GM19193 (cell line): ENCODE data around the gene KBTBD4.
A peak's percentile ranks its signal among the peaks of the same experiment; 100 is the strongest.

Source experiments
- POLR2A ChIP-seq: IDR thresholded peaks from 4 replicates; pipeline ENCODE4 v1.6.1; 2011; ENCODE audit not compliant: insufficient read depth, insufficient read length; ENCODE audit errors: extremely low read depth

Gene KBTBD4

DNA sequence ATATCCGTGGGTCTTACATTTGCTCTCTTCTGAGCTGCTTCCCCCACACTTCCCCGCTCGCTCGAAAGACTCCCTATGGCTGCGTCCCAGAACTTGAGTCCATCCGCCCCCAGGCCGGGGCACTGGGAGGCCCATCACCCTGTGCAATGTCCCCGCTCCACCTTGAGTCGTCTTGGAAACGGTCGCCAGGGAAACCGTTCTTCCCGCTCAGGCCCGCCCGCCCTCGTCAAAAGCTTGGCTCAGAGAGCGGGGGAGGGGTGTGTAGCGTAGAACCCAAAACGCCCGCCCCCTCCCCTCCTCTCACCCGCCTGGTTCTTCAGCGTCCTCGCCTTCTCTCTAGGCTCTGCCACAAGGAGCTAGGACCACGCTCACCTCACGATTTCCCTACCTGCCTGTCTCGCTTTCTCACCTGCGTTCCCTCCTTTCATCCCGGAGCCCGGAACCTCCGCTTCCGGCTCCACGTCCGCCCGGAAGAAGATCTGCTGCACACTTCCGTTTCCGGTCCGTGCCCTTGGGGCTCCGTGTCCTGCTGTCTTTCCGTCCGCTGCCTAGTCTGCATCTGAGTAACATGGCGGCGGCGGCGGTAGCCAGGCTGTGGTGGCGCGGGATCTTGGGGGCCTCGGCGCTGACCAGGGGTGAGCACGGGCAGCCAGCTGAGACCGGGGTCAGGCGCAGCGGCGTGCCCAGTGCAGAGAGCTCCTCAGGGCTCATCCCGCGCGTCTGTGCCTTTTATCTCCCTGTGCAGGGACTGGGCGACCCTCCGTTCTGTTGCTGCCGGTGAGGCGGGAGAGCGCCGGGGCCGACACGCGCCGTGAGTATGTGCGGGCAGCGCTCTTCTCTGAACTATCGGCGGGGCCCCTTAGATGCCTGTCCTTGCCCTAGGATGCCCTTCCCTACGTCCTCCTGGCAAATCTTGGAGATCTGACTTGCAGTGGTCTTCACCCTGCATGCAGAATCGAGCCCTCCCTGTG, at the start of gene KBTBD4, which contains the start of gene NDUFS3:
Gene KBTBD4, minus strand, starts transcription at position 447 of the 971 bp plus-strand sequence. Its CDS starts 19 bp downstream, at position 428.
Gene NDUFS3, plus strand, starts transcription at position 551 of the 971 bp plus-strand sequence. Its CDS starts 18 bp downstream, at position 569.
- peak; percentile 87 for TF ChIP-seq POLR2A

DNA sequence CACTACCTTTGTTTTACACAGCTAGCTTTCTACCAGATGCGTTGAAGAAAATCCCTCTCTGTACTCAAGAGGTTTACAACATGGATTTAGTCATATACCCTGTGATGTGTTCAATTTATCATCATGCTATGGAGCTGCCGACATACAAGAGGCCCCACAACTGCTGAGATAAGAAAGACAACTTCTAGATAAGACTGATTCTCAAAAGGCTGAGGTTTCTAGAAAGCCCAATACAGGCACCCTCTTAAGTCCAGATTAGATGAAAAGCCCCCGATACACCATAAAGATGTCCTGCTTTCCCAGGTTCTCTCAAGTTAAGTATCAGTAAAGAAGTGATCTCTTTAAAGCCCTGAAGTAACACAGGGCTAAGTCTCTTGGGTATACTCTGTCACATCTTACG, 49.3 kb upstream of the KBTBD4 start:
- TF ChIP-seq POLR2A, result no peak

DNA sequence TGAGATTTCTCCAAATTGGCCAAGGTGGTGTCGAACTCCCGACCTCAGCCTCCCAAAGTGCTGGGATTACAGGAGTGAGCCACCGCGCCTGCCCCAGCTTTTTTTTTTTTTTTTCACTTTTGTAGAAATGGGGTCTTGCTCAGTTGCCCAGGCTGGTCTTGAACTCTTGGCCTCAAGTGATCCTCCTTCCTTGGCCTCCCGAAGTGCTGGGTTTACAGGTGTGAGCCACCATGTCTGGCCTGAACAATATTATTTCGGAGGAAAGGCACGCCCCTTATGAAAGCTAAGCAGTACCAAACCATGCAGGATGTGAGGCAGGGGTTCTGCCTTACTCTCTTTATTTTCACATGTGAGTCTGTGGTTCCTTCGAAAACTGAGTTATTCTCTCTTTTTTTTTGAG, 47.5 kb upstream of the KBTBD4 start:
- no peak for TF ChIP-seq POLR2A

DNA sequence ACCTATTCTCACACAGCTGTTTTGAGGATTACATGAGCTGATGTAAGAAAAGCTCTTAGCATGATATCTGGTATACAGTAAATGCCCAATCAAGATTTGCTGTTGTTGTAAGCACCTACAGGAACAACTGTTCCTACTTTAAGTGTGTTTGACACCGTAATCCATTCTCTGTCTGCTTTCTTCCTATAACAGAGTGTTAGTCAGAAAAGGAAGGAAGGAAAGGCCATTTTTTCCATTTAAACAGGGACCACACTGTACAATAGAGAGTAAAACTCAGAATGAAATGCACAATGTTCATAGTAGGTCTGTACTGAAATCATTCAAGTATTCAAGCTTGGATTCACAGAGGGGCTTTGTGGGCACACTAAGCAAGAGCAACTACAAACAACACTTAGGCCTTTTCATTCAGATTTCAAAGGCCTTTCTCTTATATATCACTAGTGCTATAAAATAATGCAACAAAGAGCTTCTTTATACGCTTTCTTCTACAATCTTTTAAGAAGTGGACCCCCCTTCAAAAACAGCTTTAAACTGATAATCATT, 42.1 kb upstream of the KBTBD4 start:
- TF ChIP-seq POLR2A, result no peak

DNA sequence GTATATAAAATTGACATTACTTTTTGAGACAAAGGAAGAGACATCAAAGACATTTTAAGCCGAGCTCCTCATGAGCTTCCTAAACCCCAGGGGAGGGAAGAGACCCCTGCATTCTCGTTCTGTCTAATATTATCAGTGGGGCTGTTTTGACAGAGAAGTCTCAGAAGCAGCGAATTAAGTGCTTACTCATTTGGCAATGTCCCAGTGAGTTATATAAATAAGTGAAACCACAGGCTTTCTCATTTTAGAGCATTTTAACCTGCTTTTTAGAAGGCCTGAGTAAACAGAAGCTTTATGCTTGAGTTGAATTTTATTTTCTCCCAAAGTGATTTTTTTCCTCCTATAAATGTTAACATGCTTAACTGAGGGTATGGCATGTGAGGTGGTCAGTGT, 38.6 kb upstream of the KBTBD4 start:
- TF ChIP-seq POLR2A, result no peak

DNA sequence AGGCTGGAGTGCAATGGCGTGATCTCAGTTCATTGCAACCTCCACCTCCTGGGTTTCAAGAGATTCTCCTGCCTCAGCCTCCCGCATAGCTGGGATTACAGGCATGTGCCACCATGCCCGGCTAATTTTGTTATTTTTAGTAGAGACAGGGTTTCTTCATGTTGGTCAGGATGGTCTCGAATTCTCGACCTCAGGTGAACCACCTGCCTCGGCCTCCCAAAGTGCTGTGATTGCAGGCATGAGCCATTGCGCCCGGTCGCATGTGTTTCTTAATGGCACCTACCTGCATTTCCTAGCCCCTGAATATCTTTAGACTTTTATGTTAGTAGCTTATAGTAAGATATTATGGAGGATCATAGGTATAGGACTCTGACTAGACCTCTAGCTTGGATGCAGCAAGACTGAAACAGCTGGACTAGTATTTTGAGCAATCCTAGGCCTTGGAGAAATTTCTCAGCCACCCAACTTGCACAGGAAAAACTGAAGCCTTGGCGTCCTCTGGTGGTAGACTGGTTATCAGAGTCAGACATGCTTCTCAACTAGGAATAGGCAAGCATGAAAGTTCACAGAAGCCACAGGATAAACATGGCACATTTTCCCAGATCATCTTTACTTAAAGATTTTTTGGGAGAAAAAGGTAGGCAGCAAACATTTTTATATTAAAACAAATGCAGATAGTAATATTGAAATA, 38.1 kb upstream of the KBTBD4 start:
- no peak for TF ChIP-seq POLR2A

DNA sequence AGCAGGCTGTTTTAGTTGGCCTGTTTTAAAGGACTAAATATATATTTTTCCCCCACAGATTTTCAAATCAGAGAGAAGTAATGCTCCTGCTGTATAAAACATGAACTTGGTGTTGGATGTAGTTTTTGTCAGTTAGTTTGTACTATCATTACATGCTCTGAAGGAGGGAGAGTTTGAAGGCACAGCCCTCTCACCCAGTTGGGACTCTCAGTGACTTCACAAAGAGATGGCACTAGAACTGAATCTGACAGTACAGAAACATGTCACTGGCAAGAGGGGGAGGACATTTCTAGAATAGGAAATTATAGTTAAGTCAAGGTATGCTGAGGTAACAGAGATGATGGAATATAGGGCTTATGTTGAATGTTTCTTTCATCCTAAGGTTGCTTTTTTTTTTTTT, 36.5 kb upstream of the KBTBD4 start:
- no peak for TF ChIP-seq POLR2A

DNA sequence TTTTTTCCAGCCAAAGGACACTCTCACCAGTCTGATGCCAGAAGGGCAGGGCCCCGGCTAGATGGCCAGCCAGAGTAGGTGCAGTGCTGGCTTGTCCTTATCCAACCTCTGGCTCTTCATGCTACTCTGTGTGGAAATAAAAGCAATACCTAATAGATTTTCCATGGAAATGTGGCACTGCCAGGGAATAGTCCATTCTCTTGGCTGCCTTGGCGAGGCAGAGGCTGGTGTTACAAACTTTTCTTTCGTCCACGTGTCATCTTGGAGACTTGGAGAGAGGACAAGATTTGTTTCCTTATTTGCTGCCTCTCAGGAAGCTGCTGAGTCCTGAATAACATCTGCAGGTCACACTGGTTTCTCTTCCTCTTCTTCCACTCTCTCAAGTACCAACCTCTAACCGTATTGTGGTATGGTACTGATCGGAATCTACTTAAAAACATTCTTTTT, 32.6 kb upstream of the KBTBD4 start:
- no peak for TF ChIP-seq POLR2A

DNA sequence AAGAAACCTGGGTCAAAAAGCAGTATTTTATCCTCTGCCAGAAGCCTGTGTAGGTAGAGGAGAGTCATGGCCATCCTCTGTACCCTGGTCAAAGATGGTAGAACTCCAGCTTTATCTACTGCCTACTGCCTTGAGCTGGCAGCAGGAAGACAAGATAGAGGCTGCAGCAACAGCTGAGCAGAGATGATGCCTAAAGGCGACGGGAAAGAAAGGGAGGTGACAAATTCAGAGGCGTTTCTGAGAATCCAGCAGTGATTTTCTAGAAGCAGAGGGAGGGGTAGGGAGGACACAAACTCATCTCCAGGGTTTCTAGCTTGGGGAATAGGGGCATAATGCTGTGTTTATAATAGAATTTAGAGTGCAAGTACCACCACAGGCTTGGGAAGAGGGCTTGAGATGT, 30.9 kb upstream of the KBTBD4 start:
- TF ChIP-seq POLR2A, result no peak

DNA sequence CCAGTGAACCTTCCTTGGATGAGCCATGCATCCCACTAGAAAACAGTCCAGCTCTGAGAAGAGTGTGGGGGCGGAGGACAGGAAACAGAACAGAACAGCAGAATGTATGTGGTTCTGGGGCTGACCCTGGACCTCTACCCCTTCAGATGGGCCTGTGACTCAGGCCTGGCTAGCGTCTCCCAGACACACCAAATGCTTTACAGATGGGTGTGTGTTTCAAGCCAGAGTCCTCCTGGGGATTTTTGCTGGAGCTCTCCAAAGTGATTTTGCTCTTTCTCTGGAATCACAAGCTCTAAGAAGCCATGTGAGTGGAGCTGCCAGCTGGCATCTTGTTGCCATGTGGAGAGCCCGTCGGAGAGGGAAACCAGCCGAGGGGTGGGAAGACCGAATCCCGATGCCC, 28.6 kb upstream of the KBTBD4 start:
- no peak for TF ChIP-seq POLR2A

DNA sequence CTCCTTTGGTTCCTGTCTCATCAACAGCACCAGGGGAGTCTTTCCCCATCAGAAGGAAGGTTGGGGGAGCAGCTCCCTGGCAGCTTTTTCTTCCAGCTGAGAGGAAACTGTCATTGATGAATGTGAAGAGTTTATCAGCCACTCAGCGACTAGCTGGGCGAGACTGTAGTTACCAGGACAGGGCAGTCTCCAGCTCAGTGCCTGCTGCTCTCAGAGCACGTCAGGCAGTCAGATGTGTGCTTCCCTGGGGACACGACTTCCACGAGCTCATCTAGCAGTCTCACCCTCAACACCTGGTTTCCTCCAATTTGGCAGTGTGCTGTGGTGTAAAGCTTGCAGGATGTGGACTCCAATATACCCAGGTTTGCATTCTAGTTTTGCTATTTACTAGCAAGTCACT, 28.0 kb upstream of the KBTBD4 start:
- no peak for TF ChIP-seq POLR2A

DNA sequence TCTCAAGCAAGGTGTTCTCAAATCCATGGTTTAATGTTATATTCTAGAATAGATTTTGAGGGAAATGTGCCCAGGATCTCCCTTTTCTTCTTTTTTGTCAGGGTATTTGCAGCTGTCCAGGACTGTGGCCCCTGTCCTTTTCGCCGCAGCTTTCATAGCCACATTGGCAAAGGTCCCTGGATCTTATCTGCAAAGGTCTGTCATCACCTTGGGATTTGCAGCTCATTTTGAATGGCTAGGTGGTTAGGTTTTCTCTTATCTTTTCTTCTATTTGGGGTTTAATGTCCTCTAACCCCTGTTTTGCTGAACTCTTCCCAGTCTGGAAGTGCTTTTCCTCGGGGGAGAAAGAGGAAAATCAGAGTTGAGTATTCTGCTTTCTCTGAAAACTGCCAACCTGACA, 27.2 kb upstream of the KBTBD4 start:
- TF ChIP-seq POLR2A, result no peak

DNA sequence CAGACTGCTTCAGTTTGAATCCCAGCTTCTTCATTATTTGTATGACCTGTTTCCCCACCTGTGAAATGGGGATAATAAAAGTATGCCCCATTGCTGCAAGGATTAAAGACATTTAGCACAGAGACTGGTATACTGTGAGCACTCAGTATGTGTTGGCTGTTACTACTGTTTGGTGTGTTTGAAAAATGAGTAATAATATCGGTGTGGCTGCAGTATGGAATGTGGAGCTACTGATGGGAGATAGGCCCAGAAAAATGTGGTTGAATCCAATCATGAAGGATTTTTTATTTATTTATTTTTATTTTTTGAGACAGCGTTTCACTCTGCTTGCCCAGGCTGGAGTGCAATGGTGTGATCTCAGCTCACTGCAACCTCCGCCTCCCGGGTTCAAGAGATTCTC, 24.5 kb upstream of the KBTBD4 start:
- no peak for TF ChIP-seq POLR2A

DNA sequence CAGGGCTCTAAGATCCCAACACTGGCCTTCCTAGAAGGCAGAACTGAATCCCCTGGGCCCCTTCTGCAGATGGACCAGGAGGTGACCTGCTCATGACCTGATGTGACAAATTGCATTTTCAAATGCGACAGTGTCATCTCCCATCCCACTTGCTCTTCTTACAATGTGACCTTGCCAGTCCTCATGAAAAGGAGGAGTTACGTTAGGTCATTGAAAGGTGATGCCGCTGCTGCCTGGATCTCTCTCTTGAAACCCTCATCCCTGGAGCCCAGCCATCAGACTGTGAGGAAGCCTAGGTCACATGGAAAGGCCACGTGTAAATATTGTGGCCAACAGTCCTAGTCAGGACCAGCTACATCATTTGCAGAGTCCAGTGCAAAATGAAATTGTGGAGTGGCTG, 21.1 kb upstream of the KBTBD4 start:
- TF ChIP-seq POLR2A, result no peak

DNA sequence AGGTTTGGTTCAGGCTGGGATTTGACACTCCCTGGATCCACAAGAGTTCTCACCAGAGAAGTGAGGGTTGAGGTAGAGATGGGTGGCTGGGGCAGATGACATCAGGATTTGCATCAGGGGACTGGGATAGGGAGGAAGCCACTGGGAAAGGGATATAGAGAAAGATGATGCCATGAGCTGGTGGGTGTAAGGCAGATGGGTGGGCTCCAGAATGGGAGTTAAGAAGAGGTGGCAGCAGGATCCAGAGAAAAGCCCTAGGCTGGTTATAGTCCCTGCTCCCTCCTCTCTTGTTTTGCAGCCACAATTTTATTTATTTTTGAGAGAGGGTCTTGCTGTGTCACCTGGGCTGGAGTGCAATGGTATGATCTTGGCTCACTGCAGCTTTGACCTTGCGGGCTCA, 17.2 kb upstream of the KBTBD4 start:
- TF ChIP-seq POLR2A, result no peak

DNA sequence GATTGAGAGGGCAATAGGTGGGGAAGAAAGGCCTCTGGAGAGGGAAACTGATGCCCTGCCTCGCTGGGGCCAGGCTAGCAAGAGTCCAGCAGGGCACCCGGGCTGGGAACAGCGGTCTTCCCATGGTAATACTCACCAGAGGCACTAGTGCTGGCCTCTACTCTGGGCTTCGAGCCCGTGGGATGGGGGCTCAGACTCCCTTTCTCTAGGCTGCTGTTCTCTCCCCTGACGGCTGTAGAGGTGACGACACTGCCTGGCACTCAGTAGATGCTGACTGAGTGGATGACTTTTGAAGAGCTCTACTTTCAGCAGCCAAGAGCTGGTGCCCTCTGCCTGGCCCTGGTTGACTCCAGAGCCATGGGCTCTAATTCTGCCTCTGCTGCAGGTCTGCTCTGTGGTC, 16.3 kb upstream of the KBTBD4 start:
- no peak for TF ChIP-seq POLR2A
